ENCODE results near the gene PUM2.
"Not testable (repeated sequence)": the region's sequence is repeated elsewhere in the genome, so short reads cannot be mapped to it uniquely, and the experiment has no call there.

Gene PUM2

DNA sequence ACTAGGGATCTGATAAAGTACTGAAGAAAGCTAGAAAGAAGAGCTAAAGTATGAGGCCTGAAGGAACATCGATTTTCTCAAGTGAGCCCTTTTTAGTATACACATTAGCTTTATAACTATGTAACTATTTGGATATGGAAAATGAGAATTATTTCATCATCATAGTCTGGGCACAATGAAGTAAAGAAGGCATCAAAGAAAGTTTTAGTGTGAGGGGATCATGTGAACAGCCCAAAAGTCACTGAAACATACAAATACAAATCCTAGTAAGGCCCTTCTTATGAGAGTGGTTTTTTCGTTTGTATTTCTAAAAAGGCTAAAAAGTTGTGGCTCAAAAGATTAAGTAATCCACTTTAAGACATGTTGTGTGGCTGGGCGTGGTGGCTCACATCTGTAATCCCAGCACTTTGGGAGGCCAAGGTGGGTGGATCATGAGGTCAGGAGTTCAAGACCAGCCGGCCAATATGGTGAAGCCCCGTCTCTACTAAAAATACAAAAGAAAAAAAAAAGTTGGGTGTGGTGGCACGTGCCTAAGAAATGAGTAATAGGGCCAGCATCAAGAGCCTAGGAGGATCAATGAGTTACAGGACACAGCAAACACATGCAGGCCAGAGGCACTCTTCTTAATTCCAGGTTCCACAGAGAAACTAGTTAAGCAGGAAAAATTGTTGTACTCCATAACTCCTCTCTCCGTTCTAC lies 61.9 kb downstream of the PUM2 start:
- DNase-seq (ENCODE audit: low spot score) = no peak

DNA sequence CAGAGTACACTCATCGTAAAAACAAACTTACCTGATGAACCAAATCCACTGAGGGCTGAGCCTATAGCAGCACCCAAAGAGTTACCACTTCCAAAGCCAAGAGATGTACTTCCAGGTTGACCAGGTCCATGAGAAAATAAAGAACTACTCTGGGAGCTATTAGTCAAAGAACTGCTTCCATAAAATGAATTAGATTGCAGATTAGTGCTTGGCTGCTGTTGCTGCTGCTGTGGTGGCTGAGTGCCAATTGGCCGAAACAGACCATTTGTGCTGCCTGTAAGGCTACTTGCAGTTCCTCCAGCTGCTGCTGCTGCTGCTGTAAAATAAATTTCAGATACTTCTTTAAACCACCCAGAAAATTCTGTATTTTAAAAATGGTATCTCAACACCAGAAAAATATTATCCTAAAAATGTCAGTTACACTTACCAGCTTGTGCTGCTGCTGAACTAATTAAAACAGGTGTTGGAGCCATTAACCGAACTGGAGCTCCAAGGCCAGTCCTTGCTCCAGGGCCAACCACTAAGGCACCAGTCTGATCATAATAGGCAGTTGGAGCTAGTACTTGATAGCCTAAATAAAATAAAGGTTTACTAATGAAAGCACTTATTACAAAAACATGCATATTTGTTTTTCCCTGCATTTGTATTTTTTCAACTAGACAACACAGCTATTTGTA lies 67.6 kb downstream of the PUM2 start:
- no peak for DNase-seq (ENCODE audit: low spot score)

DNA sequence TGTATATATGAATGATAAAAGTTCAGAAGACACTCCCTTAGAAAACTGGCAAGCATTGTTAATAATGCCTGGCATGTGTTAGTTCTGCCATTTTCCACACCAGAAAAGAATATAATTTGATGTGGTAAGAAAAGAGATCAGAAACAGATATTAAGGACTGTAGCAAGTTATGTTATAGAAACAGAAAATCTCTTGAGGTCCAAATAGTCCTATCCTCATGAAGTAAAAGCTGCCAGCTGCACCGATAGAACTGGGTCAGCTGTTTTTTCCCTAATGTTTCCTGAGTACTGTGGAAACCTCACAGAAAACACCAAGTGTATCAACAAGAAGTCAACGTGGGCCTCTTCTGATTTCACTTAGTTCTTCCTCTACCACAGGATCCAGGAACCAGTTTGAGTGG lies 68.8 kb downstream of the PUM2 start:
- no peak for DNase-seq (ENCODE audit: low spot score)

DNA sequence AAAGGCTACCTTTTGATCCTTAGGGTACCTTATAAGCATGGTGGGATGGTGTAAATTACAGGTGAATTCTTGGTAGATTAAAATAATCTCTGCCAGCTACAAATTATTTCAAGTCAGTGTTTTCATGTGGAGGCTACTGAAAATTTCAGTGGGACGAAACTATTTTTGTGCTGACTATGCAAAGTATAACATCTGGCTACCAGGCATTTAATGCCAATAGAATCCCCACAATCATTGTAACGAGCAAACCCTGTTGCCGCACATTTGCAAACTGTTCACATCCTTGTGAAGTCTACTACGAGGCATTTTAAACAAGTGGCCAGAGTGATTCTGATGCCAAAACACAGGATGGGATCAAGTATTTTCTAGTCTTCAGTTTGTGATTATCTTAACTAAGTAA lies 77.6 kb downstream of the PUM2 start:
- no peak for DNase-seq (ENCODE audit: low spot score)

DNA sequence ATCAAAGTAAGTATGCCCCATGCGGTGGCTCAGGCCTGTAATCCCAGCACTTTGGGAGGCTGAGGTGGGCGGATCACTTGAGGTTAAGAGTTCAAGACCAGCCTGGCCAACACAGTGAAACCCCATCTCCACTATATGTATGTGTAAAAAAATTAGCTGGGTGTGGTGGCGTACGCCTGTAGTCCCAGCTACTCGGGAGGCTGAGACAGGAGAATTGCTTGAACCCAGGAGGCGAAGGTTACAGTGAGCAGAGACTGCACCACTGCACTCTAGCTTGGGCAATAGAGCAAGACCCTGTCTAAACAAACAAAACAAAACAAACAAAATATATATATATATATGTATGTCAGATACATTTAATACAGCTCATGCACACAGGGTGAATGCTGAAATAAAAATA lies 82.3 kb downstream of the PUM2 start:
- DNase-seq (ENCODE audit: low spot score) = not testable (repeated sequence)

DNA sequence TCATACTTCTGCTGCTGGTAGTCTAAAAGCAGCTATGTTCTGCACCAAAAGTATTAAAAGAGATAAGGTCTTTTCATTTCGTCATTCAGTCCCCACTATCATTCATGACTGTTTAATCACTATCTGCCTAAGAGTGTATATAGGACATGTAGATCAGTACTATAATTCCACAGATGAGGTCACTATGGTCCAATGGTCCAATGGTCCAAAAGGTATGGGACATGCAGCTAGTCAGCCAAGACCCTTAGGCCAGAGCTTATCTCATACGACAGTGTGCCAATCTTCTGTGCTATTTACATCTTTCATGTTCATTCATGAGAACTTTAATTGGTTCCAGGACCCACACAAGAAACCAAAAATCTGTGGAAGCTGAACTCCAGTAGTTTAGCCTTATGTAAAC lies 83.1 kb downstream of the PUM2 start:
- no peak for DNase-seq (ENCODE audit: low spot score)

DNA sequence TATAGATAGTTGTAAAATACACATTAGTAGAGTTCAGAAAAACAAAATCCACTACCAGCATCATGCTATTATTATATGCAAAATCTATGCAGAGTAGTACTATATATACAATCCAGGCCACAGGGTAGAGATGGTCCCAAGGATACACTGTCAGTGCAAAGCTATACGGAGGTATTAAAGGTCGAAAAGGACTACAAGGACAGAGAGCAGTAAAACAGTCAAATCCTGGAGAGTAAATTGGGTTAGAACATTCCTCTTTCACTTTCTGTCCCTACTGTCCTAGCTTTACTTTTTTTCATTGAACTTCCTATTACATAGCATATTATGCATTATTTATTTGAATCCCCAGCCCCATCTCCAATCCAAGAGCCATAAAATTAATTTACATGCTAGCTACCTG lies 86.0 kb downstream of the PUM2 start:
- DNase-seq (ENCODE audit: low spot score) = no peak

DNA sequence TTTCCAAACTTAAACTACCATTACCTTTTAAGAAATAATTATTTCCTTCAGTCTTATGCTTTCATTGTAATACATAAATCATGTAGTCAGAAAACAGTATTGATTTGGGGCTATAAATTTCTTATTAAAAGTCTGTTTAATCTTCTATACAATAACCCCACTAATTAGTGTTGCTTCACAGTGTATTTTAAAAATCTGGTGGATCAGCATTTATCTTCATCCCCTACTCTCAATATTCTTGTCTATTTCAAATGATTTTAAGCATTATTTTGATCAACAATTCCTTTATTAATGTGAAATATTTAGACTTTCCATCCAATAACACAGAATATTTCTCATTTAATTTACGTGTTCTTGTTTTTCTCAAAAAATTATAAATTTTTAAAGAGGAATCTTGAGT lies 93.2 kb downstream of the PUM2 start:
- DNase-seq (ENCODE audit: low spot score) = no peak

DNA sequence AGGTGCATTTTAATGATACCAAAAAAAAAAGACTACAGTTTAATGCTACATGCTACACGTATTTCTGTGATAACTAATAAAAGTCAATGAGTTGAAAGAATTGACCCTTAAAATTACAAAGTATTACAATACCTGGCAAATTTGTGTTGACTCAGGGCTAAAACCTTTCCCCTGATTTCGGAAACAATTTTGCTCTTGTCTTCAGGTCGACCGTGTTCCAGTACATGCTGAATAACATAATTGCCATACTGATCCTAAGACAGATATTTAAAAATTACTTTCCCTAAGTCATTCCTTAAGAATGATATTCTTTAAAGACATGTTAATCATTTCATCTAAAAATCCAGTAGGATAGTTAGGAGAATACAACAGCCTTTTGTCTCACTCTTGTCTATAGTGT lies 95.9 kb downstream of the PUM2 start:
- DNase-seq (ENCODE audit: low spot score) = no peak

DNA sequence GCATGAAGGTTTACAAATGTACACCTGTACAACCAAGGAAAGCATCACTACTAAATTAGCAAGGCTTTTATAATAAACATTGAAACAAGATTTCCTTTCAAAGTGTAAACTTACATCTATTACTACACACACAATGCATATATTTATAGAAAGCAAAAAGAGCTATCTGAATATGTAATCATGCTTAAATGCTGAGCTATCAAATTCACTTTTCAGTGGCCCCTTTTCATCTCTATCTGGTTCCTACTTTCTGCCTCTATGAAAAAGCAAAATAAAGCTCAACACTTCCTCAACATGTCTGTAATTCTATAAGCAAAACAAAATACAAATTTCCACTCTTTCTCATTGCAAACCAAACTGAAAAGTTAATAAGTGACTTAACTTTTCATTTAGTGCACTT lies 100.2 kb downstream of the PUM2 start:
- no peak for DNase-seq (ENCODE audit: low spot score)

DNA sequence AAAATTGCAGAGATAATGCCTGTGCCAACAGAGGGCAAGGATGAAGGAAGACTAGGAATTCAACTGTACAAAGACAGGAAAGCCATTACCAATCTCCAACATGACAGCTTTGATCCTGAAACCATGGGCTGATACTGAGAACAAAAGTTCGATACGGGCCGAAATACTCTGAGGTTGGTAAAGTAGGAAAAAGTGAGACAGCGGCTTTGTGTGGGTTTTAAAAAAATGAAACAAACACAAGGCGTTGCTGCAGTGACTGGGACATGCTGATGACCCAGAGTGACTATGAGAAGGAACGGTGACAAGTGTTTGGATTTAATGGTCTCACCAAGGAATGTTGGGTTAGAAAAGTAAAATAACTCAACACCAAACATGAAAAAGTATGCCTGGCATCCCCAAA lies 101.5 kb downstream of the PUM2 start:
- no peak for DNase-seq (ENCODE audit: low spot score)

DNA sequence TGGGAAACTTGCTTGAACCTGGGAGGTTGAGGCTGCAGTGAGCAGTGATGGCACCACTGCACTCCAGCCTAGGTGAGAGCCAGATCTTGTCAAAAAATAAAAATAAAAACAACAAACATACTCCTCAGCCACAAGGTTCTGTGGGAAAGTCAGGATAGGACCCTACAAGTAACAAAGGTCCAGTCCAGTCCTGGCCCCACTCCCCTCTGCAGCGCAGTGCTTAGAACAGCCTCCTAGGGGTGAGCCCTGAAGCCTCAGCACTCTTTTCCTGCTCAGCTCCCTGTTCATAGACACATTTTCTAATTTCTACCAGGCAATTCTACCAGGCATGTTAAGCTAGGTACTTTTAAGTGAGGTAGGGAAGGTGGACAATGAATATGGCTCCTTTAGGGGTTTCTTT lies 103.6 kb downstream of the PUM2 start:
- no peak for DNase-seq (ENCODE audit: low spot score)

DNA sequence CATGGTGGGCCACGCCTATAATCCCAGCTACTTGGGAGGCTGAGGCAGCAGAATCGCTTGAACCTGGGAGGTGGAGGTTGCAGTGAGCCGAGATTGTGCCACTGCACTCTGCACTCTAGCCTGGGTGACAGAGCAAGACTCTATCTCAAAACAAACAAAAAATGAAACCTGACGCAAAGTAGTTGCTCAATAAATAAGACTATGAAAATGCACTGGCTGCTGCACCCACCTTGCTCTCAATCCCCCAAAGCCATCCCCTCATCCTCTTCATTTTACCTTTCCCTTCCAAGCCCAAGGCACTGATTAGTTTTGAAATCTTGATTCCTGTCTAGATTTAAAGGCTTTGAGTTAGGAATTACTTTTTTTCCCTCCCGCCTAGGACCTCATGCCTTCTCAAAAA lies 107.0 kb downstream of the PUM2 start:
- DNase-seq (ENCODE audit: low spot score) = not testable (repeated sequence)

DNA sequence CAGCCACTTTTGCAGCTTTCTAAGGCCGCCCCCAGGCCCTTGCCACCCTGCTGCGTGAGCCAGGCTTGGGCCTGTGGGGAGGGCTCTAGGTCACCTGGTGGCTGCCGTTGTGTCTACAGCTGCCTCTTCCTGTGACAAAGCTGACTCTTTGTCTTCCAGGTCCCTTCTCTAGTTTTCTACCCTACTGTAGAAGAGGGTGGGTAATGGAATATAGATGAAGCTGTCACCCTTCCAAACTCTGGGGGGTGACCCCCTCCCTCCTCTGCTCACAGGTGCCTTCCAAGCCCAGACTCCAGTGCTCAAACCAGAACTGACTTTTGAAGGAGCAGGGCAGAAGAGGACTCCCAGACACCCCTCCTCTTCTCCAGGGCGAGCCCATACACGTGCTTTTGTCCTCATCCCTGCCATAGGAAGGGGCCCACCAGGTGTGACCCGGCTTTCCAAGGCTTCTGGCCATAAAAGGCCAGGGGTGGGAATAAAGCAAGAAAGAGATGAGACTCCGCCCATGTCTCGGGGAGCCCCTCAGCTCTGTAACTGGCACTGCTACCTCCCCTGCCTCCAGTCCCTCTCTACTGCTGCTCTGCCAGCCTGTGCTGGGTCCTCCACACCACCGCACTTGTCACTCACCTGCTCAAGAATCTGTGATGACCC lies 107.8 kb downstream of the PUM2 start:
- DNase-seq (ENCODE audit: low spot score) = no peak

DNA sequence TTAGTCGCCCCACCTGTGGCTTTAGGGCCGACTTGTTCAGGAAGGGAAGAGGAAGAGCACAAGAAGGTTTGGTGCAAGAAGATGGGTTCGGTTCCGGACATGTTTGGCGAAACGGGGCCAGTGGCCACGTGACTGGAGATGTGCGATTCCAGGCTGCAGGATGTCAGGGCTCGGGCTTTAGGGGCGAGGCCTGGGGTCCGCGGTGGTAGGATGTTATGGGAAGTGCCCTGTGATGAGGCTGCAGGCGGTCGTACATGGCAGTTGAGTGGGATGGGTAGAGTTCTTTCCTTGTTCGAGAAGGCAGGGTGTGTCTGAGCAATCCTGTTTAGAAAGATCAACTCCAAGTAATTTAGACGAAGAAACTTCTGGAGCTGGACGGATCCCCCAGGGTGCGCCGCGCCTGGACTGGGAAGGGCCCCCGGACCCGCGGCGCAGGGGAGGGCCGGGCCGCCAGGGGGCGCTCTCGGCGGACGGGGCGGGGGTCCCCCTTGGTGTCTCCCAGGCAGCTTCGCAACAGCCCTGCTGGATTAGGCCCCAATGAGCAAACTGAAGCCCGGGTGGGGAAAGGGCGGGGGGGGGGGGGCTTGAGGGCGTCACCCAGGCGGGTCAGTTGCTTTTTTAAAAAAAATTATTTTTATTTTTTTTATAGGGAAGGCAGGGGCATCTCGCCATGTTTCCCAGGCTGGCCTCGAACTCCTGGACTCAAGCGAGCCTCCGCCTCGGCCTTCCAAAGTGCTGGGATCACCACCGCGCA lies 108.5 kb downstream of the PUM2 start:
- DNase-seq (ENCODE audit: low spot score) = no peak

DNA sequence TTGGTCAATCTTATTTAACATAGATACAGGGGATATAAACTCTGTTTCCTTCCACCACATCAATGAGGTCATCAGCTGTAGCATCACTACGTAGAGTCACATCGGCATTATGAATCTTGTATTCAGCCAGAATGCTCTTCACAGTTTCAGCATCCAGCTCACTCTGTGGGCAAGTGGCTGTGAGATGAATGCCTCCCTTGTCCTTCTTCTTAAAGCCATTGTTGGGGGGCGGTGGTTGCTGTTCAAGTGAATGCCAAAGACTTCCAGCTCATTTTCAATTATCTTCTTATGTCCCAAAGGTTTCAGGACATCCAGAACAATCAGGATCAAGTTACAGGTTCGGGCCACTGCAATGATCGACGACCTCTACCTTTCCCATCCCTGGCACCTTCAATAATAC lies 110.4 kb downstream of the PUM2 start:
- not testable (repeated sequence) for DNase-seq (ENCODE audit: low spot score)

DNA sequence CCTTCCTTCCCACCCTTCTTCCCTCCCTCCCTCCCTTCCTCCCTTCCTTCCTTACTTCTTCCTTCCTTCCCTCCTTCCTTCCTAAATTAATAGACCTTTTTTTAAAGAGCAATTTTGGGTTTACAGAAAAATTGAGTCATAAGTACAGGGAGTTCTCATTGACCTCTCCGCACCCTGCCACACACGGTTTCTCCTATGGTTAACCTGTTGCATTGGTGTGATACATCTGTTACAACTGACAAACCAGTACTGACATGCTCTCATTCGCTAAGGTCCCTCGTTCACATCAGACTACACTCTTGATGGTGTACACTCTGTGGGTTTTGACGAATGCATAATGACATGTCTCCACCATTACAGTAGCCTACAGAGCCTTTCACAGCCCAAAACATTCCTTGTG lies 114.1 kb downstream of the PUM2 start:
- DNase-seq (ENCODE audit: low spot score) = no peak

DNA sequence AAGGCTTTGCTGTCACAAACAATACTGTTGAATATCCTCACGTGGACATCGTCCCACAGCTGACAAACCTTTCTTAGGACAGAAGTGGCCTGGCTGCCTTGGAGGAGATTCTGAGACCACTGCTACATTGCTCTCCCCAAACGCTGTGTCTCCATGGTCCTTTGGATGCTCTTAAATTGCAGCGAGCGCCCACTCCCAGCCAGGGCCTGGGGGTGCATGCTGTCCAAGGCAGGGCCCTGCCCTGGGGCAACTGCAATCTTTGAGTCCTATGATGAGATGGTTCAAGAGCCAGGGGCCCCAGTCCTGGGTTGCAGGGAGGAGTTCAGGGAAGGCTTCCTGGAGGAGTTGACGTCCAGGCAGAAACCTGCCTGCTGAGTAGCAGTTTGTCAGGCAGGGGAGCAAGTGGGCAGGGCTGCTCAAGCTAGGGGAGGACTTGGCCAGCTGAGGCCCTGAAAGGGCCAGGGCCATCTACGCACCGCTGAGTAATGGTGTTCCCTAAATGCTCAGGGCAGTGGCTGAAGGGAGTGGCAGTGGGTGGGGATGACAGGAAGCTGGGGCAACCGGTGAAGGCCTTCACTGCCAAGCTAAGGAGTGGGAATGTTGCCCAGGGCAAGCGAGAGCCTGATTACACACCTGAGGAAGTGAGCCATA lies 114.9 kb downstream of the PUM2 start:
- no peak for DNase-seq (ENCODE audit: low spot score)

DNA sequence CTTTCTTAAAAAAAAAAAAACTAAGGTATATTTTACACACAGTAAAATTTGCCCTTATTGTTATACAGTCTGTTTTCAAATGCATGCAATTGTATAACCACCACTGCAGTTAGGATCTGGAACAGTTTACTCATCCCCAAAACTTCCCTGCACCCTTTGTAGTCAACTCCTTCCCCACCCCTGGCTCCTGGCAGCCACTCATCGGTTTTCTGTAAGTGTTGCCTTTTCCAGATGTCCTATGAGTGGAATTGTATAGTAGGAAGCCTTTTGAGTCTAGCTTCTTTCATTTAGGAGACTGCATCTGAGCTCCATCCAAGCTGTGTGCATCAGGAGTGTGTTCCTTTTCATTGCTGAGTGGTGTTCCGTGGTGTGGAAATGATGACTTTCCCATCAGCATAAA lies 116.0 kb downstream of the PUM2 start:
- not testable (repeated sequence) for DNase-seq (ENCODE audit: low spot score)

DNA sequence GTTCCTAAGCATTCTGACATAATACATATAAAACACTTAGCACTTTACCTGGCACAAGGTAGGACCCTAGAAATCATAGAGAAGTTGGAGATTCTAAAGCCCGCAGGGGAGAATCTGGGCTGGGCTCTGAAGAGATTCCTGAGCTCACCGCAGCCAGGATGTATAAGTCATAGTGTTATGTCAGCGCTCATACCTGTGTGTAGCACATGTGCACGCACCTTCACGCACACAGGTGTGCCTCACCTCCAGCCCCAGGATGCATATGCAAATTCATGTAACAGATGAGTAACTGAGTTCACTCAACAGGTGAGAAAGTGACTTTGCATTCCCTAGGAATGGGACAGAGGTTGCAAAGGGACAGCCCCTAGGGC lies 117.8 kb downstream of the PUM2 start:
- DNase-seq (ENCODE audit: low spot score) = no peak

DNA sequence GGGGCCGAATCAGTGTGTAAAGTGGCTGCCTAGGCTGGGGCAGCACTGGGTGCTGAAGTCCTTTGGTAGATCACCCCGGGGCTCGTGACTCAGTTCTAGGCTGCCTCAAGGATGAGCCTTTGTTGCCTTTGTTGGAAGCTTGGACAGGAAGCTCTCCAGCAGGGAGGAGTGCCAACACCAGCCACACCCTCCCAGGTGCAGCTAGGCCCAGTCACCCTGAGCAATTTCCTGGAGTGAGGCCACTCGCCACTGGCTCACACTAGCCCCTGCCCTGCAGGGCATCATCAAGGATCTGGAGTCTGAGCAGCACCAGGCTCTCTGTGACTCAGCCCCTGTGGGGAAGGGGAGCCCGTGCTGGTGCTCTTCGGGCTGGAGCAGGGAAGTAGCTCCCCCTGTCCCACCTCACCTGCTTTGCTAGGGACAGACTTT lies 119.0 kb downstream of the PUM2 start:
- DNase-seq (ENCODE audit: low spot score) = no peak

DNA sequence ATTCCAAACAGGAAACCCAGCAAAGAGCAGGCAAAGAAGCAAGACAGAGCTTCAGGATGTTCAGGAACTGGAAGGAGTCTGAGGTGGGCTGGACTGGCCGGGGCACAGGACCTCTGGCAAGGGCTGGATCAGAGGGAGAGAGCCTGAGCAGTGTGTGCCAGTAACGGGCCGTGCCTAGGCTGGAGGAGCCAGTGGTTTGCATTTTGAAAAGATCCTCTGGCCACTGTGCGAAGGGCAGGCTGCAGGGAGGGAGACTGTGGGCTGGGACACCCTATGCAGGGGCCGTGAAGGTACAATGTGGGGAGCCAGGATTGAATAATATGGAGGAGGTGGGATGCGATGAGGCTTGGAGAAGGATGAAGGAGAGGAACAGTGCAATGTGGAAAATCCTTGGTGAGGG lies 119.5 kb downstream of the PUM2 start:
- no peak for DNase-seq (ENCODE audit: low spot score)

DNA sequence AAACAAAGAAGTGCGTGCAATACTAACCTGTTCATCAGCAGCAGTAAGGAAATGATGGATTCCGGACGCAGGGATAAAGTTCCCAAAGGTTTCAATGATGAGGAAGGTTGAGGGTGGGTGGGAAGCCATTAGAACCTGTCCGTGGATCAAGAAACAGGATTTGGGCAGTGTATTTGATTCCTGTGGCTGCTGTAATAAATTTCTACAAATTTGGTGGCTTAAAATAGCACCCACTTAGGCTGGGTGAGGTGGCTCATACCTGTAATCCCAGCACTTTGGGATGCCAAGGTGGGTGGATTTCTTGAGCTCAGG lies 120.6 kb downstream of the PUM2 start:
- no peak for DNase-seq (ENCODE audit: low spot score)

Measured in cerebellar cortex (tissue), 1 donor.